Esophagus muscularis mucosa (tissue), 4 donors: ENCODE results near the gene RELCH. TPM values are rescaled to one million over a fixed set of nuclear protein-coding genes. Genes with fewer than 3 reads are reported as not detected.

Experiments
- DNase-seq: peaks from one replicate; pipeline ENCODE4 v3.0.0-alpha.2; 2017; ENCODE audit errors: extremely low spot score
- H3K27ac ChIP-seq, 4 donors: fragments of 200-600 bp; sonication (generic); replicated peaks in 1 of 4; 1 replicate in 3 of 4; 2 replicates in 1 of 4; pipeline ENCODE4 v1.5.1; 2016 to 2019; ENCODE audit warnings: mild to moderate bottlenecking in 1 of 4
- H3K27me3 ChIP-seq, 4 donors: fragments of 200-600 bp; sonication (generic); one replicate each; pipeline versions ENCODE4 v1.5.1 to v1.6.0; 2016 to 2019
- H3K36me3 ChIP-seq, 4 donors: fragments of 200-600 bp; sonication (generic); one replicate each; pipeline ENCODE4 v1.5.1; 2016 to 2019
- H3K4me1 ChIP-seq, 4 donors: fragments of 200-600 bp; sonication (generic); one replicate each; pipeline ENCODE4 v1.5.1; 2016 to 2019
- H3K4me3 ChIP-seq, 4 donors: fragments of 200-600 bp; sonication (generic); 1 replicate in 2 of 4; 2 replicates in 2 of 4; pipeline ENCODE4 v1.5.1; 2016 to 2019; ENCODE audit warnings: mild to moderate bottlenecking in 4 of 4, moderate library complexity in 1 of 4
- H3K9me3 ChIP-seq, 4 donors: fragments of 200-600 bp; sonication (generic); 1 replicate in 3 of 4; 2 replicates in 1 of 4; pipeline ENCODE4 v1.5.1; 2016 to 2019
- EP300 ChIP-seq: sonication (generic); formaldehyde crosslinking; IDR thresholded peaks from one replicate; pipeline ENCODE4 v1.6.1; 2017; ENCODE audit warnings: antibody characterized with exemption
- POLR2A ChIP-seq: fragments of 450-650 bp; IDR thresholded peaks from one replicate; pipeline ENCODE4 v1.6.1; 2017; ENCODE audit warnings: antibody characterized with exemption, moderate library complexity, mild to moderate bottlenecking, low read depth
- POLR2AphosphoS5 ChIP-seq, 2 donors: sonication (generic); formaldehyde crosslinking; IDR thresholded peaks; one replicate each; pipeline ENCODE4 v1.6.1; 2017; ENCODE audit warnings: antibody characterized with exemption in 2 of 2
- WGBS: methylation state at CpG from one replicate; pipeline ENCODE4 v1.1.5; 2018; 5-methylcytosine and 5-hydroxymethylcytosine counted together
- intact Hi-C: fragments of 100-400 bp; cut with DNase I; formaldehyde crosslinking; loops from one replicate; pipeline ENCODE4 v1.15.1; 2023
- total RNA-seq, 4 donors: library from RNA; depleted of rRNA; stranded (reverse); fragments of >200 nt; gene quantifications; one replicate each; pipeline versions ENCODE4 v1.1.0 to v1.2.1, GENCODE V29; 2016
- TF ChIP-seq, protein P1 (sequence below), 3 experiments: fragments of 200-600 bp in 2 of 3; fragments of 450-650 bp in 1 of 3; sonication (generic) in 2 of 3; IDR thresholded peaks; one replicate each; pipeline ENCODE4 v1.5.1; 2017 to 2019; ENCODE audit warnings: antibody characterized with exemption in 3 of 3, mild to moderate bottlenecking in 2 of 3, moderate library complexity in 1 of 3

Gene RELCH
- total RNA-seq, 4 donors from 2014 or later: 15.9 to 17.9 (median 17.5) TPM

DNA sequence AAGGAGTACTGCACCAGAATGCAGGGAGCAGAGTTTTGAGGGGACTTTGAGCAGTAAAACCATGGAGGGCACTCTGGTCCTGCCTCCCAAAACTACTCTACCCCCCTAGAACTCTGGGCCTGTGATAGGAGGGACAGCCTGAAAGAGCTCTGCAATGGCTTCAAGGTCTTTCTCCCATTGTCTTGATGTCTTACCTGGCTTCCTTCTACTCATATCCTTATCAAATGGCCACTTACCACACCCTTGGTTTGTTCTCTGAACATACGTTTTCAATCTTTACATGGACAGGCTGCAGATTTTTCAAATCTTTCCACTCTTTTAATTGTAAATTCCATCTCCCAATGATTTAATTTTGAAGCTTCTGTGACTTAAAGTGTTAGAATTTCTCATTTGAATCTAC, 27.7 kb downstream of the RELCH start:
- no peak for DNase-seq
- H3K36me3 ChIP-seq: peaks cover 3 to 33% (median 15%) of the 10 kb centered on the region in 4 donors
- no peak overlapping the region for H3K27ac ChIP-seq
- TF ChIP-seq EP300 (no peak), POLR2AphosphoS5 (IDR thresholded peaks at IDR 0.05) (no peak), POLR2A (no peak)
- TF ChIP-seq, protein P1, sequence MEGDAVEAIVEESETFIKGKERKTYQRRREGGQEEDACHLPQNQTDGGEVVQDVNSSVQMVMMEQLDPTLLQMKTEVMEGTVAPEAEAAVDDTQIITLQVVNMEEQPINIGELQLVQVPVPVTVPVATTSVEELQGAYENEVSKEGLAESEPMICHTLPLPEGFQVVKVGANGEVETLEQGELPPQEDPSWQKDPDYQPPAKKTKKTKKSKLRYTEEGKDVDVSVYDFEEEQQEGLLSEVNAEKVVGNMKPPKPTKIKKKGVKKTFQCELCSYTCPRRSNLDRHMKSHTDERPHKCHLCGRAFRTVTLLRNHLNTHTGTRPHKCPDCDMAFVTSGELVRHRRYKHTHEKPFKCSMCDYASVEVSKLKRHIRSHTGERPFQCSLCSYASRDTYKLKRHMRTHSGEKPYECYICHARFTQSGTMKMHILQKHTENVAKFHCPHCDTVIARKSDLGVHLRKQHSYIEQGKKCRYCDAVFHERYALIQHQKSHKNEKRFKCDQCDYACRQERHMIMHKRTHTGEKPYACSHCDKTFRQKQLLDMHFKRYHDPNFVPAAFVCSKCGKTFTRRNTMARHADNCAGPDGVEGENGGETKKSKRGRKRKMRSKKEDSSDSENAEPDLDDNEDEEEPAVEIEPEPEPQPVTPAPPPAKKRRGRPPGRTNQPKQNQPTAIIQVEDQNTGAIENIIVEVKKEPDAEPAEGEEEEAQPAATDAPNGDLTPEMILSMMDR (IDR thresholded peaks at IDR 0.05): no peak
- H3K4me3 ChIP-seq: no peak overlapping the region
- 88% methylated on average over 1 of the region's 1 CpG for WGBS
- no peaks in the 10 kb centered on the region for H3K27me3 ChIP-seq
- intact Hi-C loops: no loop called here
- no peaks in the 10 kb centered on the region for H3K9me3 ChIP-seq
- no peaks in the 10 kb centered on the region for H3K4me1 ChIP-seq

DNA sequence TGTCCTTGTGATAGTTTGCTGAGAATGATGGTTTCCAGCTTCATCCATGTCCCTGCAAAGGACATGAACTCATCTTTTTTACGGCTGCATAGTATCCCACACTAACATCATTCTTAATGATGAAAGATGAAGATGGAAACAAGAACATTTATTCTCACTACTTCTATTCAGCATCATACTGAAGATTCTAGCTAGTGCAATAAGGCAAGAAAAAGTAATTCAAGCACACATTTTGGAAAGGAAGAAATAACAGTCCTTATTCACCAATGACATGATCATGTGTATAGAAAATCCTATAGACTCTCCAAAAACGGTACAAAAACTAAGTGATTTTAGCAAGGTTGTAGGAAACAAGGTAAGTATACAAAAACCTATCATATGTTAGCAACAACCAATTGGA, 37.2 kb downstream of the RELCH start:
- intact Hi-C loops: no loop called here
- Histone ChIP-seq H3K36me3 (peaks cover 7 to 63% (median 33%) of the 10 kb centered on the region in 4 donors), H3K27me3 (no peaks in the 10 kb centered on the region), H3K4me3 (no peak overlapping the region), H3K9me3 (peaks cover 0 to 5% (median 0%) of the 10 kb centered on the region in 4 donors), H3K4me1 (no peaks in the 10 kb centered on the region), H3K27ac (no peak overlapping the region)
- 98% methylated on average over 2 of the region's 2 CpGs for WGBS
- TF ChIP-seq, protein P1 (IDR thresholded peaks at IDR 0.05): no peak
- TF ChIP-seq POLR2A: no peak
- TF ChIP-seq POLR2AphosphoS5 (IDR thresholded peaks at IDR 0.05): no peak
- TF ChIP-seq EP300: no peak
- no peak for DNase-seq

- DNase-seq: no peak
- Histone ChIP-seq H3K27me3 (no peaks in the 10 kb centered on the region), H3K27ac (no peak overlapping the region), H3K4me3 (no peak overlapping the region), H3K9me3 (peaks cover 0 to 5% (median 0%) of the 10 kb centered on the region in 4 donors), H3K36me3 (peaks cover 7 to 81% (median 41%) of the 10 kb centered on the region in 4 donors), H3K4me1 (no peaks in the 10 kb centered on the region)
- WGBS: 89% methylated on average over 3 of the region's 3 CpGs
- intact Hi-C loops: no loop called here
- TF ChIP-seq POLR2AphosphoS5 (IDR thresholded peaks at IDR 0.05): no peak
- no peak for TF ChIP-seq EP300
- TF ChIP-seq POLR2A: no peak
- TF ChIP-seq, protein P1 (IDR thresholded peaks at IDR 0.05): no peak
Measured at GRCh38 chr18:62226047-62226446, 39.0 kb downstream of the RELCH start.

DNA sequence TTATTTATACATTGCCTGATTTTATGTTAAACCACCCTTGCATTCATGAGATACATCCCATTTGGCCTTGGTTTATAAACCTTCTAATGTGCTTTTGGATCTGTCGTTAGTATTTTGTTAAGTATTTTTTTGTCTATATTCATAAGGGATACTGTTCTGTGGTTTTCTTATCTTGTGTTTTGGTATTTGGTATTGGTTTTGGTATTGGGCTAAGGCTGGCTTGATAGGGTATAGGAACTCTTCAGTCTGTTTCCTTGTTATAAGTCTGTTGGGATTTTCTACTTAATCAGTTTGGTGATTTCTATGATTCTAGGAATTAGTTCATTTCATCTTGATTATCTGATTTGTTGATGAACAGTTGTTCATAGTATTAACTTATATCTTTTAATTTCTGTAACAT, 49.2 kb downstream of the RELCH start:
- H3K4me3 ChIP-seq: no peak overlapping the region
- peaks cover 0 to 55% (median 32%) of the 10 kb centered on the region in 4 donors for H3K36me3 ChIP-seq
- no peaks in the 10 kb centered on the region for H3K4me1 ChIP-seq
- intact Hi-C loops: no loop called here
- H3K27me3 ChIP-seq: no peaks in the 10 kb centered on the region
- no peaks in the 10 kb centered on the region for H3K9me3 ChIP-seq
- no peak overlapping the region for H3K27ac ChIP-seq
- TF ChIP-seq, protein P1 (IDR thresholded peaks at IDR 0.05): no peak
- TF ChIP-seq EP300 (no peak), POLR2AphosphoS5 (IDR thresholded peaks at IDR 0.05) (no peak), POLR2A (no peak)
- WGBS: 96% methylated on average over 1 of the region's 1 CpG
- no peak for DNase-seq

- Histone ChIP-seq H3K9me3 (no peaks in the 10 kb centered on the region), H3K27ac (no peak overlapping the region), H3K4me1 (no peaks in the 10 kb centered on the region), H3K4me3 (no peak overlapping the region), H3K27me3 (no peaks in the 10 kb centered on the region), H3K36me3 (peaks cover 0 to 29% (median 21%) of the 10 kb centered on the region in 4 donors)
- intact Hi-C loops: no loop called here
- WGBS: 86% methylated on average over 3 of the region's 3 CpGs
- no peak for DNase-seq
- TF ChIP-seq EP300: no peak
- TF ChIP-seq POLR2A: no peak
- TF ChIP-seq POLR2AphosphoS5 (IDR thresholded peaks at IDR 0.05): no peak
- TF ChIP-seq, protein P1 (IDR thresholded peaks at IDR 0.05): no peak
Measured at GRCh38 chr18:62239475-62239874, 52.4 kb downstream of the RELCH start.
